Right lobe of liver (tissue), 6 donors: Measurements from ENCODE around the gene TSPAN18. TPM values are rescaled to one million over a fixed set of nuclear protein-coding genes. Genes with fewer than 3 reads are reported as not detected.

Source experiments
- ATAC-seq, 4 donors: fragments of 200-7000 bp; cut with Tn5 transposase; one replicate each; pipeline ENCODE4 v1.9.1; 2020; ENCODE audit warnings: mild to moderate bottlenecking in 4 of 4, moderate library complexity in 4 of 4
- DNase-seq, 3 donors: peaks; one replicate each; pipeline ENCODE4 v3.0.0-alpha.2; 2020
- H3K27ac ChIP-seq, 3 donors: fragments of 200-600 bp; one replicate each; pipeline ENCODE4 v1.8.0; 2022
- H3K27me3 ChIP-seq, 2 donors: fragments of 200-600 bp; one replicate each; pipeline ENCODE4 v1.8.0; 2022
- H3K36me3 ChIP-seq, 4 donors: fragments of 200-600 bp; sonication (generic) in 1 of 4; one replicate each; pipeline versions ENCODE4 v1.5.1 to v1.8.0; 2017 to 2022; ENCODE audit warnings: control low read depth in 1 of 4
- H3K4me1 ChIP-seq, 4 donors: fragments of 200-600 bp; sonication (generic) in 1 of 4; one replicate each; pipeline versions ENCODE4 v1.5.1 to v1.8.0; 2017 to 2022; ENCODE audit warnings: control low read depth in 1 of 4
- H3K4me3 ChIP-seq, 3 donors: fragments of 200-600 bp; one replicate each; pipeline ENCODE4 v1.8.0; 2022
- H3K9me3 ChIP-seq, 4 donors: fragments of 200-600 bp; sonication (generic) in 1 of 4; one replicate each; pipeline versions ENCODE4 v1.5.1 to v1.8.0; 2017 to 2022; ENCODE audit warnings: control low read depth in 1 of 4
- POLR2A ChIP-seq: fragments of 450-650 bp; IDR thresholded peaks from one replicate; pipeline ENCODE4 v1.6.1; 2017; ENCODE audit warnings: antibody characterized with exemption, mild to moderate bottlenecking
- WGBS: methylation state at CpG from one replicate; pipeline ENCODE4 v1.1.6; 2018; ENCODE audit warnings: low coverage, low lambda C conversion rate; ENCODE audit not compliant: insufficient coverage; ENCODE audit errors: missing lambda C conversion rate; 5-methylcytosine and 5-hydroxymethylcytosine counted together
- intact Hi-C, 2 donors: fragments of 100-400 bp; cut with DNase I; formaldehyde crosslinking; loops; one replicate each; pipeline versions ENCODE4 v1.11.2 to v1.14.1; 2022
- total RNA-seq, 6 experiments: library from RNA; depleted of rRNA in 2 of 6; stranded (reverse); fragments of >200 nt in 2 of 6; fragmentation: NEBNext Ultra II Directional in 3 of 6; extraction: Animal tissue kit (Norgen Biotek cat#: 25700) in 3 of 6; gene quantifications; one replicate each; pipeline versions ENCODE4 v1.1.0 to v1.2.4, GENCODE V29; 2016 to 2023
- TF ChIP-seq, protein P1 (sequence below), 4 donors: fragments of 200-600 bp in 3 of 4; fragments of 450-650 bp in 1 of 4; IDR thresholded peaks; one replicate each; pipeline versions ENCODE4 v1.5.1 to v1.8.0; 2016 to 2022; ENCODE audit warnings: antibody characterized with exemption in 4 of 4, mild to moderate bottlenecking in 2 of 4
- donor health status: DM: no; HTN: yes; CAD: no.
- donor health status: DM: no; HTN: no; CAD: no.
- donor health status: DM: no; HTN: no; CAD: no.
- donor health status: DM: no; HTN: yes; CAD: no.
- donor health status: DM: no; HTN: yes; CAD: no.

TSPAN18 gene
- total RNA-seq, 6 experiments from 2014 or later: 3.4 to 10.6 (median 5.3) TPM

DNA sequence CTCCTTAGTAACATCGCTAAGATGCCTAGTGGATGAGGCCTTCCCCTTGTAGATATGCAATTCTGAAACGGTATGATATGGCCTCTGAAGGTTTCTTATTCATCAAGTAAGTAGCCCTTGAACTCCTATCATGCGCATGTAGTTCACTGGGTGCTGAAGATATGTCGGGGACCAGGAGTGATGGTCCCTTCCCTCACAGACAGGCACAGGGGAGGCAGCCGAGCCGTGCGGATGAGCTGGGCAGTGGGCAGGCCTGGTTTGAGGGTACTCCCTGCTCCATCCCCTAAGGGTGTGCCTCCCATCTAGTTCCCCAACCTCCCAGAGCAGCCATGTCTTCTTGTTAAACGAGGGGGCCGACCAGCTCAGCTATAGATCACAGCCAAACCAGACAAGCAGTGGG lies 183.8 kb downstream of the TSPAN18 start:
- no peaks in the 10 kb centered on the region for H3K27me3 ChIP-seq
- DNase-seq (no peak), ATAC-seq (no peak)
- no peaks in the 10 kb centered on the region for H3K9me3 ChIP-seq
- no peak for TF ChIP-seq POLR2A
- TF ChIP-seq, protein P1, sequence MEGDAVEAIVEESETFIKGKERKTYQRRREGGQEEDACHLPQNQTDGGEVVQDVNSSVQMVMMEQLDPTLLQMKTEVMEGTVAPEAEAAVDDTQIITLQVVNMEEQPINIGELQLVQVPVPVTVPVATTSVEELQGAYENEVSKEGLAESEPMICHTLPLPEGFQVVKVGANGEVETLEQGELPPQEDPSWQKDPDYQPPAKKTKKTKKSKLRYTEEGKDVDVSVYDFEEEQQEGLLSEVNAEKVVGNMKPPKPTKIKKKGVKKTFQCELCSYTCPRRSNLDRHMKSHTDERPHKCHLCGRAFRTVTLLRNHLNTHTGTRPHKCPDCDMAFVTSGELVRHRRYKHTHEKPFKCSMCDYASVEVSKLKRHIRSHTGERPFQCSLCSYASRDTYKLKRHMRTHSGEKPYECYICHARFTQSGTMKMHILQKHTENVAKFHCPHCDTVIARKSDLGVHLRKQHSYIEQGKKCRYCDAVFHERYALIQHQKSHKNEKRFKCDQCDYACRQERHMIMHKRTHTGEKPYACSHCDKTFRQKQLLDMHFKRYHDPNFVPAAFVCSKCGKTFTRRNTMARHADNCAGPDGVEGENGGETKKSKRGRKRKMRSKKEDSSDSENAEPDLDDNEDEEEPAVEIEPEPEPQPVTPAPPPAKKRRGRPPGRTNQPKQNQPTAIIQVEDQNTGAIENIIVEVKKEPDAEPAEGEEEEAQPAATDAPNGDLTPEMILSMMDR (IDR thresholded peaks at IDR 0.05): no peak
- H3K27ac ChIP-seq: no peak overlapping the region
- H3K4me1 ChIP-seq: peaks cover 0 to 22% (median 0%) of the 10 kb centered on the region in 4 donors
- WGBS: 66% methylated on average over 3 of the region's 9 CpGs
- H3K4me3 ChIP-seq: no peak overlapping the region
- H3K36me3 ChIP-seq: no peaks in the 10 kb centered on the region
- intact Hi-C loops: loop anchor here (2.0 to 10.0 kb wide), 3 partner anchors 186 to 288 kb away; partner anchors contain the start of gene TSPAN18 (in 1 of the 2)

- Histone ChIP-seq H3K36me3 (no peaks in the 10 kb centered on the region), H3K9me3 (no peaks in the 10 kb centered on the region), H3K27ac (no peak overlapping the region), H3K4me3 (peak overlapping the region in 1 of 3 donors; percentile 13), H3K4me1 (peaks cover 0 to 22% (median 0%) of the 10 kb centered on the region in 4 donors), H3K27me3 (no peaks in the 10 kb centered on the region)
- intact Hi-C loops: loop anchor here (2.0 to 10.0 kb wide), 3 partner anchors 186 to 288 kb away; partner anchors contain the start of gene TSPAN18 (in 1 of the 2)
- peak in 2 of 3 donors; percentile 72 to 85 for DNase-seq
- ATAC-seq: peak; percentile 73 to 81 (median 78)
- TF ChIP-seq, protein P1 (IDR thresholded peaks at IDR 0.05): peak; percentile 72 to 88 (median 86)
- TF ChIP-seq POLR2A: no peak
- 5% methylated on average over 13 of the region's 24 CpGs for WGBS
These were observed 184.5 kb downstream of the TSPAN18 start for GRCh38 chr11:44911029-44911814.

GRCh38 chr11:44912270-44912987 lies 185.7 kb downstream of the TSPAN18 start:
- TF ChIP-seq, protein P1 (IDR thresholded peaks at IDR 0.05): no peak
- TF ChIP-seq POLR2A: no peak
- no peaks in the 10 kb centered on the region for H3K27me3 ChIP-seq
- peak; percentile 80 to 85 (median 83) for DNase-seq
- no peak overlapping the region for H3K4me3 ChIP-seq
- 48% methylated on average over 12 of the region's 12 CpGs for WGBS
- ATAC-seq: peak; percentile 81 to 87 (median 84)
- H3K27ac ChIP-seq: no peak overlapping the region
- intact Hi-C loops: loop anchor here (10.0 kb wide), 2 partner anchors 188 to 288 kb away; partner anchors contain the start of gene TSPAN18 (in 1 of the 2)
- peaks cover 0 to 22% (median 0%) of the 10 kb centered on the region in 4 donors for H3K4me1 ChIP-seq
- no peaks in the 10 kb centered on the region for H3K9me3 ChIP-seq
- no peaks in the 10 kb centered on the region for H3K36me3 ChIP-seq

DNA sequence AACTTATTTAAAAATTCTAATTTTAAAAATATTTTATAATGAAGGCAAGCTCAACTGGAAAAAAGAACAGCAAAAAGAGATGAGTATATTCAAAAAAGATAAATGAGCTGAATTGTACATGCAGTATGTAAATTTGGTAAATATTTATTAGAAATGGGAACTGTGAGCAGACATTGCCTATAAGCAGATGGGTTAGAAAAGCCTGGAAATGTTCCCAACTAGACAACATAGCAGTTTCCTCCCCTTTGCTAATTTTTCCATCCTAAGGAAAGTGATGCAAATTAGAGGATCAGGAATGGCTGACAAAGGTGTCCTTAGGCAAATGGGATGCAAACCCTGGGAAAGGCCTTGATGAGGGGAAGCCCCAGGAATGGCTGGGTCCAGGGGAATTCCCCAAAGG lies 186.7 kb downstream of the TSPAN18 start:
- no peaks in the 10 kb centered on the region for H3K36me3 ChIP-seq
- H3K27me3 ChIP-seq: no peaks in the 10 kb centered on the region
- H3K4me3 ChIP-seq: no peak overlapping the region
- no peak for TF ChIP-seq POLR2A
- TF ChIP-seq, protein P1 (IDR thresholded peaks at IDR 0.05): no peak
- ATAC-seq (no peak), DNase-seq (no peak)
- H3K9me3 ChIP-seq: no peaks in the 10 kb centered on the region
- intact Hi-C loops: loop anchor here (10.0 kb wide), 2 partner anchors 189 to 289 kb away; partner anchors contain the start of gene TSPAN18 (in 1 of the 2)
- no peak overlapping the region for H3K27ac ChIP-seq
- H3K4me1 ChIP-seq: peaks cover 0 to 22% (median 0%) of the 10 kb centered on the region in 4 donors
